Measurements from ENCODE around the gene MRPS34.
"Not testable (repeated sequence)": the region's sequence is repeated elsewhere in the genome, so short reads cannot be mapped to it uniquely, and the experiment has no call there.

MRPS34 gene

DNA sequence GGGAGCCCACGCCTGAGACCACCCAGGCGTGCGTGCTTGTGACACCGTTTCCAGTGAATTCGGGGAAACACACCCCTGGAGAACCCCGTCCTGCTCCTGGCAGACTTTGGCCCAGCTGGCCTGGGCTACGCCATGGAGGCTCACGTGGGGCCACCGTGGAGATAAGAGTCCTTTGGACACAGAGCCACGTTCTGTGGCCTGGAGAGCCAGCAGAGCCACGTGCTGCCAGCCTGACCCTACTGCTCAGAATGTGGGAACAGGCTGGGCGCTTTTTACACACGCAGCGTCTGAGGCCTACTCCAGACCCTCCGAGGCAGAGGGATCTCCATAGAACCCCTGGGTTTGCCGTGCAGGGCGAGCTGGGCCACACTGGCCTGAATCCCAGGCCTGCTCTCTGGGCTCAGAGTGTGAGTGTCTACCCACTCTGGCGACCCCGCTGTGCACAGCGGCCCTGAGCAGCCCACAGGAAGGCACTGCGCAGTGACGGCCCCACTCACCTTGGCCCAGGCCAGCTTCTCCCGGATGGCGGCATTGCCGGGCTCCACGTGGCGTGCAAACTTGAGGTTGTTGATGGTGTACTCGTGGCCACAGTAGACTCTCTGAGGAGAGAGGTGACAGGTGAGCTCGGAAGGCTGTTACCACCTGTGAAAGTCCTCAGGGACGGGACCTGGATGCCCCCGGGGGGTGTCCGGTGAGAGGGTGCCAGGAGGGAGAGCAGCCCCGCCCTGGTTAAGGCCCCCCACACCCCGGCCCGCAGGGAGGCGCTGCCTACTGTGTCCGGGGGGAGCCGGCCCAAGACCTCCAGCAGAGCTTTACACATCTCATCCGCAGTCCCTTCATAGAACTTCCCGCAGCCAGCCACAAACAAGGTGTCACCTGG lies 43.7 kb upstream of the MRPS34 start:
- H3K9ac ChIP-seq (ENCODE audit: low read depth, low read length): no peak overlapping the region

DNA sequence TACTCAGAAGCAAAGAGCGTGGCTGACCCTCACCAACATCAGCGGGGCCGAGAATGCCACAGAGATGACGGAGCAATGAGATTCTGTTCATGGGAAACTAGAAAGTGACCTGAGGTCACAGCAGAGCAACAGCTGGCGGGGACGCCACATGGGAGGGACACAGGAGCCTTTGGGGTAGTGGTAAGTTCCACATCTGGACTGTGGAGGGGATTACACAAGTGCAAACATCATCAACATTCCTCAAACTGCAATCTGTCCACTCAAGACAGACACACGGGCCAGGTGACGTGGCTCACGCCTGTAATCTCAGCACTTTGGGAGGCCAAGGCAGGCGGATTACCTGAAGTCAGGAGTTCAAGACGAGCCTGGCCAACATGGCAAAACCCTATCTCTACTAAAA lies 42.5 kb upstream of the MRPS34 start:
- 97% methylated on average over 11 of the region's 11 CpGs for WGBS
- Histone ChIP-seq H3K4me1 (ENCODE audit: insufficient read depth, low read length) (no peaks in the 10 kb centered on the region), H3K27me3 (ENCODE audit: insufficient read depth, low read length) (no peaks in the 10 kb centered on the region), H3K9me3 (ENCODE audit: insufficient read depth, low read depth, low read length) (no peaks in the 10 kb centered on the region), H3K27ac (ENCODE audit: low read depth, low read length) (no peak overlapping the region), H3K36me3 (ENCODE audit: insufficient read depth, low read length) (peaks cover 10% of the 10 kb centered on the region; the same call in 1 of the 2 replicates), H3K4me3 (ENCODE audit: low read length) (no peak overlapping the region), H3K9ac (ENCODE audit: low read depth, low read length) (no peak overlapping the region)

More for the DNA sequence above, 43.7 kb upstream of the MRPS34 start:
- H3K4me1 ChIP-seq (ENCODE audit: insufficient read depth, low read length): no peaks in the 10 kb centered on the region
- H3K9me3 ChIP-seq (ENCODE audit: insufficient read depth, low read depth, low read length): no peaks in the 10 kb centered on the region
- peaks cover 10% of the 10 kb centered on the region; the same call in 1 of the 2 replicates for H3K36me3 ChIP-seq (ENCODE audit: insufficient read depth, low read length)
- H3K4me3 ChIP-seq (ENCODE audit: low read length): no peak overlapping the region
- no peaks in the 10 kb centered on the region for H3K27me3 ChIP-seq (ENCODE audit: insufficient read depth, low read length)
- 95% methylated on average over 40 of the region's 40 CpGs for WGBS
- H3K27ac ChIP-seq (ENCODE audit: low read depth, low read length): no peak overlapping the region

DNA sequence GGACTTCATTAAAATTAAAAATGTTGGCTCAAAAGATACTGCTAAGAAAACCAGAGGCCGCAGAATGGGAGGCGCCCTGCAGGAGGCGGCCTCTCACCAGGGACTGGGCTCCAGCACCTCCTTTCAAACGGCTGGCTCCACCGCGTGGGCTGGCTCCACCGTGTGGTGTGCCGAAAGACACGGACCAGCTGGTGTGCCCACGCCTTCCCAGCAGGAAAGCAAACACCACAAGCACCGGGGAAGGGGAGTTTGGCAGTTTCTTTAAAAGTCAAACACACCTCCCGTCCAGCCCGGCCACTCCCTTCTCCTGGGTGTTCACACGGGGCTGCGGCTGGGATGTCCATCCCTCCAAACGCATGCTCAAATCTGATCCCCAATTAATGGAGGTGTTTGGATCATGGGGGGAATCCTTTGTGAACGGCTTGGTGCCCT lies 39.8 kb upstream of the MRPS34 start:
- Histone ChIP-seq H3K36me3 (ENCODE audit: insufficient read depth, low read length) (peaks cover 10% of the 10 kb centered on the region; the same call in 1 of the 2 replicates), H3K27ac (ENCODE audit: low read depth, low read length) (no peak overlapping the region)
- 48% methylated on average over 17 of the region's 17 CpGs for WGBS

DNA sequence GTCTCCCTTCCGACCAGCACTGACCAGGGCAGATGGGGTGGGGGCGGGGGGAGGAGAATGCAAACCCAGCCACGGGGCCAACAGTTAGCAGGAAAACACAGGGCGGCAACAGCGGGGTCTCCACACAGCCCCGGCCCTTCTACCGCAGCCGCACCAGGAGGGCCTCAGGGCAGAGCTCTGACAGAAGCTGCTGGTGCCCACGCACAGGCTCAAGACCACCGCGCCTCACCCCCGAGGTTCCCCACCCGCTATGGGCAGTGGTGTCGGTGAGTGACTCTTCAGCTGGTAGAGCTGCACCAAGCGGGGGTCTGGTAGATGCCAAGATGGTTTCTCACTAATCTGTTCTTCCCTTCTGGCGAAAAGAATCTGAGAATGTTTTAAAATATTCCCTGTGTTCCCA lies 37.6 kb upstream of the MRPS34 start:
- Histone ChIP-seq H3K4me3 (ENCODE audit: low read length) (no peak overlapping the region), H3K27me3 (ENCODE audit: insufficient read depth, low read length) (no peaks in the 10 kb centered on the region), H3K4me1 (ENCODE audit: insufficient read depth, low read length) (no peaks in the 10 kb centered on the region), H3K9ac (ENCODE audit: low read depth, low read length) (no peak overlapping the region), H3K36me3 (ENCODE audit: insufficient read depth, low read length) (peaks cover 4% of the 10 kb centered on the region; the same call in 1 of the 2 replicates), H3K27ac (ENCODE audit: low read depth, low read length) (no peak overlapping the region), H3K9me3 (ENCODE audit: insufficient read depth, low read depth, low read length) (no peaks in the 10 kb centered on the region)
- 94% methylated on average over 16 of the region's 16 CpGs for WGBS

More for the DNA sequence above, 39.8 kb upstream of the MRPS34 start:
- Histone ChIP-seq H3K27me3 (ENCODE audit: insufficient read depth, low read length) (no peaks in the 10 kb centered on the region), H3K4me1 (ENCODE audit: insufficient read depth, low read length) (no peaks in the 10 kb centered on the region), H3K4me3 (ENCODE audit: low read length) (no peak overlapping the region), H3K9ac (ENCODE audit: low read depth, low read length) (no peak overlapping the region), H3K9me3 (ENCODE audit: insufficient read depth, low read depth, low read length) (no peaks in the 10 kb centered on the region)

DNA sequence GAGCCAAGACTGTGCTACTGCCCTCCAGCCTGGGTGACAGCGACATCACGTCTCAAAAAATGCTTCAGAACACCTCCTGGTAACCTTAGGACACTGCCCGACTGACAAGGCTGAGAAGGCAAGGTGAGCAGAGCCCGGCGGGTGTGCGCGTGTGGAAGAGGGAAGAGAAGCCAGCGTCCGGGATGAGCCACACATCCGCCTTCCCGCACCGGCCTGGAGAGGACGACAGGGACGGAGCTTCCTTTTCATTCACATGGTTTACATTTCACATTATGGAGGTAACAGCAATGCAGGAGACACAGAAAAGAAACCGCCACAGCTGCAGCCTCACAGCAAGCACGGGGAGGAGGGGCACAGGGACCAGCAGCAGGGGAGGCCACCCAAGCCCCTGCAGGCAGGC lies 37.2 kb upstream of the MRPS34 start:
- Histone ChIP-seq H3K27ac (ENCODE audit: low read depth, low read length) (no peak overlapping the region), H3K9me3 (ENCODE audit: insufficient read depth, low read depth, low read length) (no peaks in the 10 kb centered on the region), H3K36me3 (ENCODE audit: insufficient read depth, low read length) (peaks cover 3% of the 10 kb centered on the region; the same call in 1 of the 2 replicates), H3K4me1 (ENCODE audit: insufficient read depth, low read length) (no peaks in the 10 kb centered on the region), H3K9ac (ENCODE audit: low read depth, low read length) (no peak overlapping the region), H3K27me3 (ENCODE audit: insufficient read depth, low read length) (no peaks in the 10 kb centered on the region), H3K4me3 (ENCODE audit: low read length) (no peak overlapping the region)
- 95% methylated on average over 13 of the region's 16 CpGs for WGBS

DNA sequence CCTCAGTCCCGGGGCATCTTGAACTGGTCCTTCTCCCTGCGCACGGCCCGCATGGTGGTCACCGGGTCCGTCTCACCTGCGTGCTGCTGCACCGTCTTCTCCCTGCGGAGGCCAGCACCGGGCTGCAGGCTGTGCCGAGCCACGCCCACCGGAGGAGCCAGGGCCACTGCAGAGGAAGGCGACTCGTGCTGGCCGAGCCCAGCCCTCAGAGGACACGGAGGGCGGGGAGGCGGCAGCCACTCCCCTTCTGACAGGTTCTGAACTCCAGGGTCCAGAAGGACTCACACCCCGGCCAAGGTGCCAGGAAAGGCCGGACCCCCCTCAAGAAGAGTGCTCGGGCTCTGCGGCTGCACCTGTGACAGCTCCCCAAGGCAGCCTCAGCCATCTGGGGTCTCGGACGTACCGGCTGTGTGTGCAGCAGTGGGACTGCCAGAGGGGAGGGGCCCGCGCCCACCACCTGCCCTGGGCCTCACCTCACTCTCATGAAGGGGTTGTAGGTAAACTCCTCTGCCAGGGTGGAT lies 36.4 kb upstream of the MRPS34 start:
- Histone ChIP-seq H3K27ac (ENCODE audit: low read depth, low read length) (no peak overlapping the region), H3K36me3 (ENCODE audit: insufficient read depth, low read length) (peaks cover 3% of the 10 kb centered on the region; the same call in 1 of the 2 replicates), H3K9me3 (ENCODE audit: insufficient read depth, low read depth, low read length) (no peaks in the 10 kb centered on the region), H3K4me1 (ENCODE audit: insufficient read depth, low read length) (no peaks in the 10 kb centered on the region), H3K4me3 (ENCODE audit: low read length) (no peak overlapping the region), H3K9ac (ENCODE audit: low read depth, low read length) (no peak overlapping the region), H3K27me3 (ENCODE audit: insufficient read depth, low read length) (no peaks in the 10 kb centered on the region)
- 68% methylated on average over 28 of the region's 28 CpGs for WGBS

DNA sequence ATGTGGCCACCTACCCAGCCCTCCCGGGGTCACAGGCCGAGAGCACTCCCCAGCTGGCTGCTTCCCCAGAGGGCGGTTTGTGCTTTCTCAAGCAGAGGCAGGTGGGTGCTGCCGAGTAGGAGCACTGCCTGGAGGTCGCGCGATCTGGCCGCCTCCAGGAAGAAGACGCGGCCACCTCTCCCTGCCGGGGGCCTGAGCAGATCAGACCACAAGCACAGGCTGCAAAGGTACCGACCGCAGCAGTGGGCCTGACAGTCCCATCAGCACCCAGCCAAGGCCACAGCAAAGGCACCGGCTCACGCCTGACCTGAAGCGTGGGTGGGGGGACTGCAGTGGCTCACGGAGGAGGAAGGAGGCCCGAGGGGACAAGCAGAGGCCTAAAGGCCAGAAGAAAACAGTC lies 35.8 kb upstream of the MRPS34 start:
- WGBS: 79% methylated on average over 18 of the region's 18 CpGs
- H3K4me3 ChIP-seq (ENCODE audit: low read length): no peak overlapping the region
- H3K4me1 ChIP-seq (ENCODE audit: insufficient read depth, low read length): no peaks in the 10 kb centered on the region
- H3K27me3 ChIP-seq (ENCODE audit: insufficient read depth, low read length): no peaks in the 10 kb centered on the region
- 0 out of 2 replicates have a peak, but pooled peaks cover 3% of the 10 kb centered on the region for H3K9me3 ChIP-seq (ENCODE audit: insufficient read depth, low read depth, low read length)
- no peak overlapping the region for H3K9ac ChIP-seq (ENCODE audit: low read depth, low read length)
- H3K36me3 ChIP-seq (ENCODE audit: insufficient read depth, low read length): peaks cover 3% of the 10 kb centered on the region; the same call in 1 of the 2 replicates
- H3K27ac ChIP-seq (ENCODE audit: low read depth, low read length): no peak overlapping the region

DNA sequence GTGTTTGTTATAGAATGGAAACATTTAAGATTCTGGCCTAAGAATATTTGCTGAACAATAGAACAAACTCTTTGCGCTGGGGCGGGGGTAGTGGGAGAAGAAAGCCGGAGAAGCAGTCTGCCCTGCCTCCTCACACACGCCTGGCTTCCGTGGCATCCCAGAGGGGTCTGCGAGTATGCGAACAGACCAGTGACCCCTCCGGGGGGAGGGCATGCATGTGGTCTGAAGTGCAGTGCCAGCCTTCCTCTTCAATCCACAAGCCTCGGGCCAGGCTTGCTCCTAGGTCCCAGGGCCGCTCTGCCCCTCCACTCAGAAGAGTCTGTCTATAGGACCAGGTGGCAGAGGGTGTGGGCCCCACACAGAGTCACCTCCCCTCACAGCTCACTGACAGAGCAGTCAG lies 34.7 kb upstream of the MRPS34 start:
- no peaks in the 10 kb centered on the region for H3K4me1 ChIP-seq (ENCODE audit: insufficient read depth, low read length)
- 86% methylated on average over 10 of the region's 10 CpGs for WGBS
- H3K9me3 ChIP-seq (ENCODE audit: insufficient read depth, low read depth, low read length): 0 out of 2 replicates have a peak, but pooled peaks cover 3% of the 10 kb centered on the region
- no peak overlapping the region for H3K9ac ChIP-seq (ENCODE audit: low read depth, low read length)
- no peak overlapping the region for H3K27ac ChIP-seq (ENCODE audit: low read depth, low read length)
- H3K36me3 ChIP-seq (ENCODE audit: insufficient read depth, low read length): peaks cover 3% of the 10 kb centered on the region; the same call in 1 of the 2 replicates
- no peak overlapping the region for H3K4me3 ChIP-seq (ENCODE audit: low read length)
- no peaks in the 10 kb centered on the region for H3K27me3 ChIP-seq (ENCODE audit: insufficient read depth, low read length)

DNA sequence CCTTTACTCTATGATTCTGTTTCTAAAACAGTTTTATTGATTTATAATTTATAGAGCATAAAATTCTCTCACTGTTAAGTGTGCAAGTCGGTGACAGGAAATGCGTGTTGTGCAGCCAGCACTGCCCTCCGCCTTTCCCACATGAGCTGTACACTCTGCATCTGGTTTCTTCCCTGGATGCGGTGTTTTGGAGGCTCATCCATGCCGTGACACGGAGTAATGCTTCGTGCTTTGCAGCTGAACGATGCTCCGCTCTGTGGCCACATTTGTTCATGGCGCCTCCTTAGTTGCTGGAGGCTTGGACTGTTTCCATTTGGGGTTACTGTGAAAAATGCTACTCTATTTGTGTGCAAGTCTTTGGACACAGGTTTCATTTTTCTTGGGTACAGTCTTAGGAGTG lies 27.8 kb upstream of the MRPS34 start:
- 83% methylated on average over 10 of the region's 10 CpGs for WGBS
- peaks cover 29% of the 10 kb centered on the region for H3K9me3 ChIP-seq (ENCODE audit: insufficient read depth, low read depth, low read length)

DNA sequence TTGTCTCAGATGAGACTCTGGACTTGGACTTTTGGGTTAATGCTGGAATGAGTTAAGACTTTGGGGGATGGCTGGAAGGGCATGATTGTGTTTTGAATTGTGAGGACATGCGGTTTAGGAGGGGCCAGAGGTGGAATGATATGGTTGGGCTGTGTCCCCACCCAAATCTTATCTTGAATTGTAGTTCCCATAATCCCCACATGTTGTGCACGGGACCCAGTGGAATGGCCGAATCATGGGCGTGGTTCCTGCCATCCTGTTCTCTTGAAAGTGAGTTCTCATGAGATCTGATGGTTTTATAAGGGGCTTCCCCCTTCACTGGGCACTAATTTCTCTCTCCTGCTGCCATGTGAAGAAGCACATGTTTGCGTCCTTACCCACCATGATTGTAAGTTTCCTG lies 26.3 kb upstream of the MRPS34 start:
- not testable (repeated sequence) for H3K36me3 ChIP-seq (ENCODE audit: insufficient read depth, low read length); H3K4me3 ChIP-seq (ENCODE audit: low read length); H3K27me3 ChIP-seq (ENCODE audit: insufficient read depth, low read length); H3K4me1 ChIP-seq (ENCODE audit: insufficient read depth, low read length); H3K27ac ChIP-seq (ENCODE audit: low read depth, low read length); H3K9ac ChIP-seq (ENCODE audit: low read depth, low read length)
- WGBS: 79% methylated on average over 4 of the region's 5 CpGs
- peaks cover 29% of the 10 kb centered on the region for H3K9me3 ChIP-seq (ENCODE audit: insufficient read depth, low read depth, low read length)

More for the DNA sequence above, 27.8 kb upstream of the MRPS34 start:
- H3K27ac ChIP-seq (ENCODE audit: low read depth, low read length): no peak overlapping the region
- 0 out of 2 replicates have a peak, but pooled peaks cover 3% of the 10 kb centered on the region for H3K36me3 ChIP-seq (ENCODE audit: insufficient read depth, low read length)
- H3K4me3 ChIP-seq (ENCODE audit: low read length): no peak overlapping the region
- H3K4me1 ChIP-seq (ENCODE audit: insufficient read depth, low read length): no peaks in the 10 kb centered on the region
- H3K27me3 ChIP-seq (ENCODE audit: insufficient read depth, low read length): no peaks in the 10 kb centered on the region
- H3K9ac ChIP-seq (ENCODE audit: low read depth, low read length): no peak overlapping the region

DNA sequence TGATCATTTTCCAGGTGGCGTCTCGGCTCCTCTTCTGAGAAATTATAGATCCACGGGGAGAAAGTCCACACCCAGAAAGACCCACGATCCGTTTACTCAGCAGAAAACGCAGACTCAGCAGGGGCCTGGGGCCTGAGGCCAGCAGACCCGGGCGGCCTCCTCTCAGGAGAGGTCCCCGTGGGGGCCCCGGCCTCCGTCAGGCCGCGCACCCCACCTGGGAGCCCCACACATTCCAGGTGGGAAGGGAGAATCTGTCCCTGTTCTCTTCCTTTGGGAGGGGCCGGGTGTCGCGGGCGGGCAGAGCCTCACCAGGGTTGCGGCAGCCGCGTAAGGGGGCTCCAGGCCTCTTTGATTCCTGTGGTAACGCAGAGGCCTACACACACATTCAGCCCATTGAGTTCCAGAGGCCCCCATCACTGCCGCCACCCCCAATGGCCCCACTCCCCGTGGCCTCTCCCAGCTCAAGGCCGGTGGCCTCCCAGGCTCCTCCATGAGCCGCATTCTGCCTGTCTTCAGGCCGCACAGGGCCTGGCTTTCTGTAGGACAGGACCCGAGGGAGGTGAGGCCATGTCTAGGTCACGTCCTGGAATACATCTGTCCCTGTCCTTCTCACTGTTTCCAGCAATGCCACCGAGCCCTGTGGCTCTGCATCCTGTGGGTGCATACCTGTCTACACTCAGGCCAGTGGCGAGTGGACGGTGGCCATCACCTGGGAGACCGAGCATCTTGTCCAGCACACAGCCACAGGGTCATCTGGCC lies 22.2 kb upstream of the MRPS34 start:
- Histone ChIP-seq H3K27ac (ENCODE audit: low read depth, low read length) (no peak overlapping the region), H3K4me3 (ENCODE audit: low read length) (no peak overlapping the region), H3K9ac (ENCODE audit: low read depth, low read length) (no peak overlapping the region), H3K4me1 (ENCODE audit: insufficient read depth, low read length) (no peaks in the 10 kb centered on the region), H3K27me3 (ENCODE audit: insufficient read depth, low read length) (no peaks in the 10 kb centered on the region), H3K36me3 (ENCODE audit: insufficient read depth, low read length) (no peaks in the 10 kb centered on the region), H3K9me3 (ENCODE audit: insufficient read depth, low read depth, low read length) (peaks cover 21% of the 10 kb centered on the region)
- WGBS: 92% methylated on average over 32 of the region's 32 CpGs
